ENCODE measurements around the gene TMEM234.

Gene TMEM234

DNA sequence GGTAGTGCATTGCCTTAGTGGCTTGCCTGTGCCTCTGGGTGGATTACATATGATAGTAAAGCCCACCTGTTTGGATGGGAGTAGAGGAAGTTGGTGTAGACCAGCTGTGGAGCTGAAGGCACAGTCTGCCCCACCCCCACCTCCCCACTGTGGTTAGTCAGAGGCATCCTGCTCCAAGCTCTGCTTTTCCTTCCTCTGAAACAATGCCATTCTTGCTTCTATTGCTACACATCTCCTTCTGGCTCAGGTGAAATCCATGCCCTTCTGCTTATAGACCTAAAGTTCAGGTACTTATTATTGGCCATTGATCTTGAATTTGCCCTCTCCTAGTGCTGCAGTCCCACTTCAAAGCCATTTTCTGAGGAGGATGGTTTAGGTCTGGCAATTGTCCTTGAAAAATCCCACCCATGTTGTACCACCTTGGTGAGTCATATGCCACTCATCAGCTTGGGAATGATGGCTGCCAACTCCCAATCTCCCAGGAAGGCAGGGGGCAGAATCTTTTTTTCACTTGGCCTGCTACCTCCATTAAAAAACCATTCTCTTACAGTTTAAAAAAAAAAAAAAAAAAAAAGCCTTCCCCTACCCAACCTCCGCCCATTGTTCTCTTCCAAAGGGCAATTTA, 49.4 kb downstream of the TMEM234 start:
- TF ChIP-seq, protein P1, sequence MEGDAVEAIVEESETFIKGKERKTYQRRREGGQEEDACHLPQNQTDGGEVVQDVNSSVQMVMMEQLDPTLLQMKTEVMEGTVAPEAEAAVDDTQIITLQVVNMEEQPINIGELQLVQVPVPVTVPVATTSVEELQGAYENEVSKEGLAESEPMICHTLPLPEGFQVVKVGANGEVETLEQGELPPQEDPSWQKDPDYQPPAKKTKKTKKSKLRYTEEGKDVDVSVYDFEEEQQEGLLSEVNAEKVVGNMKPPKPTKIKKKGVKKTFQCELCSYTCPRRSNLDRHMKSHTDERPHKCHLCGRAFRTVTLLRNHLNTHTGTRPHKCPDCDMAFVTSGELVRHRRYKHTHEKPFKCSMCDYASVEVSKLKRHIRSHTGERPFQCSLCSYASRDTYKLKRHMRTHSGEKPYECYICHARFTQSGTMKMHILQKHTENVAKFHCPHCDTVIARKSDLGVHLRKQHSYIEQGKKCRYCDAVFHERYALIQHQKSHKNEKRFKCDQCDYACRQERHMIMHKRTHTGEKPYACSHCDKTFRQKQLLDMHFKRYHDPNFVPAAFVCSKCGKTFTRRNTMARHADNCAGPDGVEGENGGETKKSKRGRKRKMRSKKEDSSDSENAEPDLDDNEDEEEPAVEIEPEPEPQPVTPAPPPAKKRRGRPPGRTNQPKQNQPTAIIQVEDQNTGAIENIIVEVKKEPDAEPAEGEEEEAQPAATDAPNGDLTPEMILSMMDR (conservative IDR thresholded peaks at IDR 0.05; ENCODE audit: low read depth, low read length): no peak
- H3K4me3 ChIP-seq (ENCODE audit: low read depth, low read length): no peak overlapping the region
- DNase-seq (ENCODE audit: low read depth): peak; percentile 36

DNA sequence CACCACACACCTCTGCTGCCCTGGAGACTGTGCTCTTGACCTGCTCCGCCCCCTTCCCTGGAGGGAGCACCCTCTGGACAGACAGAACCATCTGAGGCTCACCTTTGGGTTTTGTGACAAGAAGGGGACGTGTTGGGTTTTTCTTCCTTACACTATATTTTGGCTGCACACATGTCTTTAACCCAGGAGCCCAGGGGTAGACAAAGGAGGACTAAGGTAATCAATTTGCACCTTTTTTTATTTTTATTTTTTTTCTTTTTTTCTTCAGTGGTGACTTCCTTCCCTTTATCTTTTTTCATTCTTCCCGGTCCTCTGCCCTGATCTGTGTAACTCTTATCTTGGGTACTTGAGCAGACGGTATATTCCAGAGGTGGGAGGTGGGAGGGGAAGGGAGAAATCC, 51.2 kb downstream of the TMEM234 start:
- no peak overlapping the region for H3K4me3 ChIP-seq (ENCODE audit: low read depth, low read length)
- no peak for DNase-seq (ENCODE audit: low read depth)
- TF ChIP-seq, protein P1 (conservative IDR thresholded peaks at IDR 0.05; ENCODE audit: low read depth, low read length): no peak
